Skin epidermis (tissue), 12 donors: ENCODE results near the gene GABBR2.

ENCODE experiments used
- H3K27ac ChIP-seq, 21 experiments: fragments of 200-600 bp; sonication (generic) in 11 of 21; one replicate each; pipeline ENCODE4 v1.5.0; 2020; ENCODE audit warnings: mild to moderate bottlenecking in 3 of 21, inconsistent platforms in 2 of 21, moderate library complexity in 2 of 21
- H3K4me3 ChIP-seq, 7 experiments: fragments of 200-600 bp; sonication (generic) in 2 of 7; one replicate each; pipeline ENCODE4 v1.5.0; 2020; ENCODE audit warnings: inconsistent platforms in 2 of 7, mild to moderate bottlenecking in 2 of 7, moderate library complexity in 1 of 7

The GABBR2 gene

GRCh38 chr9:98708933-98709911 is at the start of gene GABBR2:
TSS of gene GABBR2 (minus strand) at chr9:98708935. CDS start at chr9:98708737, 198 bp downstream.
- peak within 1 kb of the TSS in 3 of 7 experiments; percentile 17 to 30 (median 19) for H3K4me3 ChIP-seq
- no peak within 1 kb of the TSS for H3K27ac ChIP-seq

GRCh38 chr9:98755006-98755618 is 46.4 kb upstream of the GABBR2 start:
- Histone ChIP-seq H3K4me3 (no peak overlapping the region), H3K27ac (no peak overlapping the region)

GRCh38 chr9:98751210-98751609 is 42.5 kb upstream of the GABBR2 start:
- H3K4me3 ChIP-seq: no peak overlapping the region
- H3K27ac ChIP-seq: no peak overlapping the region

GRCh38 chr9:98750364-98751060 is 41.8 kb upstream of the GABBR2 start:
- Histone ChIP-seq H3K27ac (no peak overlapping the region), H3K4me3 (no peak overlapping the region)

- no peak overlapping the region for H3K27ac ChIP-seq
- H3K4me3 ChIP-seq: no peak overlapping the region
Measured at GRCh38 chr9:98747476-98747875, 38.7 kb upstream of the GABBR2 start.

- Histone ChIP-seq H3K4me3 (no peak overlapping the region), H3K27ac (no peak overlapping the region)
Measured at GRCh38 chr9:98745470-98745869, 36.7 kb upstream of the GABBR2 start.

GRCh38 chr9:98743818-98744611 is 35.3 kb upstream of the GABBR2 start:
- Histone ChIP-seq H3K27ac (no peak overlapping the region), H3K4me3 (no peak overlapping the region)

GRCh38 chr9:98743329-98743728 is 34.6 kb upstream of the GABBR2 start:
- H3K27ac ChIP-seq: no peak overlapping the region
- H3K4me3 ChIP-seq: no peak overlapping the region

GRCh38 chr9:98742325-98743280 is 33.9 kb upstream of the GABBR2 start:
- H3K4me3 ChIP-seq: no peak overlapping the region
- no peak overlapping the region for H3K27ac ChIP-seq

- Histone ChIP-seq H3K4me3 (no peak overlapping the region), H3K27ac (no peak overlapping the region)
Measured at GRCh38 chr9:98740226-98740881, 31.6 kb upstream of the GABBR2 start.

GRCh38 chr9:98738741-98739140 is 30.0 kb upstream of the GABBR2 start:
- Histone ChIP-seq H3K4me3 (no peak overlapping the region), H3K27ac (no peak overlapping the region)

GRCh38 chr9:98736226-98736625 is 27.5 kb upstream of the GABBR2 start:
- Histone ChIP-seq H3K27ac (no peak overlapping the region), H3K4me3 (no peak overlapping the region)

GRCh38 chr9:98732801-98733200 is 24.1 kb upstream of the GABBR2 start:
- no peak overlapping the region for H3K4me3 ChIP-seq

GRCh38 chr9:98732091-98732490 is 23.4 kb upstream of the GABBR2 start:
- H3K27ac ChIP-seq: no peak overlapping the region
- H3K4me3 ChIP-seq: no peak overlapping the region

More at GRCh38 chr9:98732801-98733200, 24.1 kb upstream of the GABBR2 start:
- no peak overlapping the region for H3K27ac ChIP-seq

GRCh38 chr9:98730871-98731270 is 22.1 kb upstream of the GABBR2 start:
- H3K4me3 ChIP-seq: no peak overlapping the region

GRCh38 chr9:98728500-98728899 is 19.8 kb upstream of the GABBR2 start:
- Histone ChIP-seq H3K4me3 (no peak overlapping the region), H3K27ac (no peak overlapping the region)

More at GRCh38 chr9:98730871-98731270, 22.1 kb upstream of the GABBR2 start:
- H3K27ac ChIP-seq: no peak overlapping the region

- Histone ChIP-seq H3K27ac (no peak overlapping the region), H3K4me3 (no peak overlapping the region)
Measured at GRCh38 chr9:98727428-98727827, 18.7 kb upstream of the GABBR2 start.

GRCh38 chr9:98726735-98727134 is 18.0 kb upstream of the GABBR2 start:
- Histone ChIP-seq H3K4me3 (no peak overlapping the region), H3K27ac (no peak overlapping the region)
